Measurements from ENCODE around the gene TBCK.

Gene TBCK

DNA sequence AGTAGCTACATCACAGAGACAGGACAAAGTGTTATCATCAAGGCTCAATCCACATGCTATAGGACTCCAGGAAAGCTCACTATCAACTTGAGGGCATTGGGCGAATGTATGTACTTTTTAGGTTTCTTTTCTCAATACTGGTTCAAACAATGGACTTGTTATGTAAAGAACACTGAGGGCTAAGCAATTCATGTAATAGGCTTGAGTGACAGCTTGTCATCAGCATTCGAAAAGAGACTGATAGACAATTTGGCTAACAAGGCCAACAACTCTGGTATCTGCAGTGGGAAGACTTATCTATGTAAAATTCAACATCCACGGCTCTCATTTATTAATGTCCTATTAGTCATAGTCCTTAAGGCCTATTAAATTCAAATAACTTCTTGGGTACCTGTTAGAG is 279.7 kb downstream of the TBCK start:
- no peak for DNase-seq

DNA sequence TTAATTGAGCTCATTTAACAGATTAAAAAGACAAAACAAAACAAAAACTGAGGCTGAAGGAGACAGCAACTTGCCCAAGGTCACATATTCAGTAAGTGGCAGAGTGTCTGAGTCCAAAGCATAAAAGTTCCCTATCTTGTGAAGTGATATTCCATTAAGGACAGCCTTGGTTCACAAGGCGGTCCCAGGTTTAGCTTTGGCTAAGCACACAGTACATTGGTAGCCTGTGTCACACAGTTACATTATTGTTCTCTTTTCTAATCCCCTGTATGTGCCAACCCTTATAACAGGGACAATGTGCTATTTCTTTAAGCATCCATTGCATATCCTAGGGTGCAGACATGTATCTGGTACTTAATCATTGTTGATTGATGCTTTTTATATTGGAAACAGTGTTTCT is 280.8 kb downstream of the TBCK start:
- no peak for DNase-seq

GRCh38 chr4:106034751-106035150 is 281.3 kb downstream of the TBCK start:
- no peak for DNase-seq

- DNase-seq = no peak
These were observed 281.8 kb downstream of the TBCK start for GRCh38 chr4:106034220-106034619.

- DNase-seq = no peak
These were observed 282.5 kb downstream of the TBCK start for GRCh38 chr4:106033469-106033868.

- DNase-seq = no peak
These were observed 283.1 kb downstream of the TBCK start for GRCh38 chr4:106032851-106033286.

- DNase-seq = no peak
These were observed 293.6 kb downstream of the TBCK start for GRCh38 chr4:106022454-106022853.

DNA sequence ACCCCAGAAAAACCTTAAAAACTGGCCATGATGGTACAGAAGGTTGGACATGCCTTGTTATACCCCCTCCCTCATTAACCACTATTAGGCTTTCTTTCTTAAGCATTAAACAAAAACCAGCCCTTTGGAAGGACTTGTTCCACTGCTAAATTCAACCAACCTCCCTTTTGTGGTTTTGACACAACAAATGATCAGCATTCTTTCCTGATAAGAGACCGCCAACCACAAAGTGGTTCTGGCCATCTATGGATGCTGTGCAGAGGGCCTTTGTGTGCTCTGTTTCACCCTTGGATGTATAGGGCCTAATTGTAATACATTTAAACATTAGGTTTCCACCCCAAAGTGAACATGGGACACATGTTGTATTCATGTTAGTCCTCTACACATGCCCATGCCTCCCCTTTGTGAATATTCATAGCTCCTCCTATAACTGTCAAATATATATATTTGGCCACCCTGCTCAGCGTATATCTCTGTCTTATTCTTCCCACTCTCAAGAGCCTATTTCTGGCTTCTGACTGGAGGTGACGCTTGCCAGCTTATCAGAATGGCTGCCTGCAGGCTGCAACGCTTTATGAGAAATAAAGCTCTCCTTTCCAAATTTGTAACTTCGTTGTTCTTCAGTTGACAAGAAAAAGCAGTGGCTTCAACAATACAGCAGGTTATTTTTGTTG is 294.1 kb downstream of the TBCK start:
- DNase-seq = no peak

DNA sequence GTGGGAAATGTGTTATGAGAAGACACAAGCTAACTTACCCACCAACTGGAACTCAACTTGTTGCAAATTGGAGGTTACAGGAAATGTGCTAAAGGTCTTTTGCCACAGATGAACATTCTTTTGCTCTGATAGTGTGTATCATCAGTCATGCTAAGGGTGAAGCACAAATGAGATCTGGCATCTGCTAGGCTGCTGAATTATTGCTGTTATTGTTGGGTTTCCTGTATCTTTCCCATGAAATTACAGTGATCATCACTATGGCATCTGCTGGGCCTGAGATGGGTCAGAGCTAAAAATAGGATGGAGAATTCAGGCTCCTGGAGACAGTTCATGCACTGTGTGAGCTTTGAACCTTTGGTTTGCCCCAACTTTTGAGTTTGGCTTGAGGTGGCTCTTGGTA is 296.2 kb downstream of the TBCK start:
- DNase-seq = no peak

DNA sequence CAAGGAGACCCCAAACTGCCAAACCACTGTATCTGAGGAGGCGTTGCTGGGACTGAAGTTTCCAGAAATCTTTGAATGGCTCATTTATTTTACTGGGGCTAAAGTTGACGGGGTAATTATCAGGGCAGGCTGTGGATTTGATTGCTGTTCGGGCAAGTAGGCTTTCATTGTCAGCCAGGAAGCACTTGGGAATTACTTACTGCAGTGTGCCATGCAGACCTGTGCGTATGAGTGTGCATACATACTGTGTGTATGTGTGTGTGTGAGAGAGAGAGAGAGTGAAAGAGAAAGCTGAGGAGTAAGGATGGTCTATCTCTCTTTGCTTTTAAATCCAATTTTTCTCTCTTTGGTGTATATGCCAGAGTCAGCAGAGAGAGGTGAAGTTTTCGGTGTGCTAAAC is 298.0 kb downstream of the TBCK start:
- DNase-seq = no peak

DNA sequence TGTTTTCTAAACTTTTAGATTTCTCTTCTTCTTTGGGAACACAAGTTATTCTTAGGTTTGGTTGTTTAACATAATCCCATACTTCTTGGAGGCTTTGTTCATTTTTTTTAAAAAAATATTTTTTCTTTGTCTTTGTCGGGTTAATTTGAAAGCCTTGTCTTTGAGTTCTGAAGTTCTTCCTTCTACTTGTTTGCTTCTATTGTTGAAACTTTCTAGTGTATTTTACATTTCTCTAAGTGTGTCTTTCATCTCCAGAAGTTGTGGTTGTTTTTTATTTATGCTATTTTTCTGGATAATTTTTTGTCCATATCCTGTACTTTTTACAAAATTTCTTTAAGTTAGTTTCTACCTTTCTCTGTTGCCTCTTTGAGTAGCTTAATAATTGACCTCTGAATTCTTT is 304.6 kb downstream of the TBCK start:
- DNase-seq = no peak

- no peak for DNase-seq
These were observed 305.2 kb downstream of the TBCK start for GRCh38 chr4:106010761-106011160.

DNA sequence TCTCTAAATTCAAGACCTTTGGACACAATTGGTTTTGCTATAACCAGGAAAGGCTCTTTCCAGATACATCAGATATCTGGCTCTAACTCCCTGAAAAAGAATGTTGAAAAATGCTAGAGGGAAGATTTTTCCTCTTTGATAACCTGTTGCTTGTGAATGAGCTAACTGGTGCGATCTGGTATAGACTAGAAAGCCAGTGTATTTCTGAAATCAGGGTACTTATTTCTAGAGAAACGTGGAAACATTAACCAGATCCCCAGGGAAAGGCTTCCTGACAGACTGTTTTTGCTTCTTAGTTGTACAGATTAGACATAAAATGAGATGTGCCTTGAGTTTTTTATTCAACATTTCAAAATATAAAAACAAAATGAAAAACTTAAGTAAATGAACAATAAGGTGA is 313.0 kb downstream of the TBCK start:
- no peak for DNase-seq

DNA sequence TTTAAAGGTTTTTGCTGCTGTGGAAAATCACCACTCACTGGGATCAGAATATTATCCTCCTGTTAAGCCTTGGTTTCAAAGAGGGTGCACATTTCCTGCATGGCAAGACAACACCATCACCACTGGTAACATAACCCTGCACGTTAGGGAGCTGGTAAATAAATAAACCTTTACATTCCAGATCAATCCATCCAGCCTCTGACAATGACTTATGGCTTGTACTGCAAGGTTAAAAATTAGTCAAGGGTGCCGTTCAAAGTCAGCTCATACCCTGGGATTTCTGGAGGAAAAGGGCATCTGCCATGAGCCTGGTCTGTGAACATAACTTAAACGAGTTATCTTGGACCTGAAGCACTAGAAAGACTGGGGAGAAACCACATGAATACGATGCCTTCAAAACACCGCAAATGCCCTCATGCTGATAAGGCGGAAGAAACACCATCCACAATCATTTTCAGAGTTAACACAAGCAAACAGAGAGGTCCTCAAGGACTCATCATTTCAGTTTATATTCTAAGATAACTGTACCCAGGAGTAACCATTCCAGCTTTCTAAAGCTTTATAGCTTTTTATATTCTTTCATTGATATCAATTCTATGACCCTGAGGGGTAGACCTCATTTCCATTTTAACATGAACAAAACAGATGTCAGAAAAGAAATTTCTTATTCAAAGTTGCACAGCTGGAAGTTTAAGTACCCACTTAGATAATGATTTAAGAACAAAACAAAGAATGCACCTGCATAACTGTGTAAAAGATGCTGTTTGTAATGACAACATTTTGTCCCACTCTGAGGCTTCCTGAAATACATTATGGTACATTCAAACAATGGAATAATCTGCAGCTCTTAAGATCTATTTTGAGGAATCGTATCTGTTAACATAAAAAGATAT is 317.6 kb downstream of the TBCK start:
- DNase-seq = no peak

- no peak for DNase-seq
These were observed 319.2 kb downstream of the TBCK start for GRCh38 chr4:105996845-105997244.

GRCh38 chr4:105994841-105995501 is 321.0 kb downstream of the TBCK start:
- DNase-seq = no peak

DNA sequence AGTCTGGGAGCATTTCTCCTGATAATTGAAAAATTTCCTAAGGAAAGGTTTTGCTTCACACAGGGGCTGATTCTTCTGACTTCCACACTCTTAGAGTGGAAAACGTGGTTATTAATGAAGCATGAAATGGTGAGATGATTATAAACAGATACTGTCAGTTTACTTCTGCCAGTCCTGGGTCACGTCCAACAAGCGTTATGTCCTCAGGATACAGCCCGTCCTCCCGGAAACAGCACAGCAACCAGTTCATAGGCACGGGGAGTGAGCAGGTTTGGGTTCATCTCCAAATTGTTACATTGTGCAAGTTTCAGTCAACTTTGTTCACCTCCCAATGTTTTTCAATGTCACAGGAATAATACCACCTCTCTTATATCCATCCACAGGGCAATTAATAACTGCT is 321.9 kb downstream of the TBCK start:
- DNase-seq = no peak

GRCh38 chr4:105992641-105993305 is 323.2 kb downstream of the TBCK start:
- DNase-seq = no peak

DNA sequence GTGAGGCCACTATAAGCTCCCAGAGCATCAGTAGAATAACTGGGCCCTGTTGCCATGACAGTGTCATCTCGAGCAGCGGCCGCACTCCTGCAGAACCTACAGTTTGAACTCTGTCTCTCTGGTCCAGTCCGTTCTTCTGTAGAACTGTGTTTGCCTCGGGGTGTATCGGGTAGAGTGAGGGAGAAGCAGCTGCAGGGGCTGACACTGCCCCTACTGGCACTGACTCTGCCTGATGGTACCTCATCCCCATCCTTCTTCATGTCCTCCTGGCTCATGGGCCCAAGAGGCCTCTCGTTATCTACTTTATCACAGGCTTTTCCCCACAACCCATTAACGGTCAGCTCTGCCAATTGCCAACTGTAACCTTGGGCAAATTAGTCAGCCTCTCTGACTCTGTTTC is 324.3 kb downstream of the TBCK start:
- no peak for DNase-seq
